Caco-2 (cell line): ENCODE measurements around the gene UNC80. TPM values are rescaled to one million over a fixed set of nuclear protein-coding genes. Genes with fewer than 3 reads are reported as not detected.

Experiments used
- BruUV-seq: library from RNA; stranded (reverse); fragments of 400-500 nt; replicated peaks from 2 replicates; lab custom pipeline; 2021; lab: Mats Ljungman, UMichigan
- CTCF ChIA-PET: fragments of 300-600 bp; sonication (Branson Sonifier 250); formaldehyde crosslinking; loops from one replicate; lab custom pipeline; 2022; ENCODE audit warnings: antibody characterized with exemption; lab: Charles Lee
- POLR2A ChIA-PET: fragments of 300-600 bp; sonication (Branson Sonifier 250); formaldehyde crosslinking; loops from one replicate; lab custom pipeline; 2022; ENCODE audit warnings: antibody characterized with exemption; lab: Charles Lee
- DNase-seq, 2 experiments: peaks; one replicate each; pipeline versions ENCODE4 v3.0.0 to v3.0.0-alpha.2; 2020 to 2022
- H3K27me3 ChIP-seq: replicated peaks from 2 replicates; pipeline ENCODE4 v1.6.0; 2011; ENCODE audit warnings: low read length; ENCODE audit not compliant: control insufficient read depth, insufficient read depth
- H3K36me3 ChIP-seq: 2 replicates; pipeline ENCODE4 v1.5.1; 2011; ENCODE audit warnings: low read length; ENCODE audit not compliant: control insufficient read depth, insufficient read depth
- H3K4me1 ChIP-seq: fragments of 250-450 bp; sonication (Bioruptor Pico); 2 replicates; pipeline ENCODE4 v1.5.1; 2020; ENCODE audit warnings: mild to moderate bottlenecking
- H3K4me3 ChIP-seq: 2 replicates; pipeline ENCODE4 v1.5.1; 2011; ENCODE audit warnings: low read depth, mild to moderate bottlenecking, control low read depth, low read length
- H3K9me3 ChIP-seq: fragments of 250-450 bp; sonication (Bioruptor Pico); 2 replicates; pipeline ENCODE4 v1.5.1; 2020; ENCODE audit warnings: mild to moderate bottlenecking, moderate library complexity
- H3K27ac Mint-ChIP-seq: one replicate; pipeline ENCODE4 v1.8.0; 2022; ENCODE audit warnings: mixed read lengths; ENCODE audit not compliant: unreplicated experiment
- H3K27me3 Mint-ChIP-seq: one replicate; pipeline ENCODE4 v1.8.0; 2022; ENCODE audit warnings: mixed read lengths; ENCODE audit not compliant: insufficient read depth, unreplicated experiment
- H3K36me3 Mint-ChIP-seq: one replicate; pipeline ENCODE4 v1.8.0; 2022; ENCODE audit warnings: mild to moderate bottlenecking, mixed read lengths; ENCODE audit not compliant: insufficient read depth, unreplicated experiment
- H3K4me1 Mint-ChIP-seq: one replicate; pipeline ENCODE4 v1.8.0; 2022; ENCODE audit warnings: low read depth, mixed read lengths; ENCODE audit not compliant: unreplicated experiment
- H3K4me3 Mint-ChIP-seq: one replicate; pipeline ENCODE4 v1.8.0; 2022; ENCODE audit warnings: mild to moderate bottlenecking, moderate library complexity, mixed read lengths; ENCODE audit not compliant: unreplicated experiment
- H3K9me3 Mint-ChIP-seq: one replicate; pipeline ENCODE4 v1.8.0; 2022; ENCODE audit warnings: mixed read lengths; ENCODE audit not compliant: unreplicated experiment
- CTCF ChIP-seq, 2 experiments: fragments of 200-600 bp in 1 of 2; IDR thresholded peaks; 1 replicate in 1 of 2; 2 replicates in 1 of 2; pipeline versions ENCODE4 v1.5.1 to v1.8.0; 2011 to 2022; ENCODE audit warnings: antibody characterized with exemption in 1 of 2, control low read depth in 1 of 2, inconsistent platforms in 1 of 2, low read depth in 1 of 2, low read length in 1 of 2, mild to moderate bottlenecking in 1 of 2, moderate library complexity in 1 of 2; ENCODE audit not compliant: insufficient read depth in 1 of 2, severe bottlenecking in 1 of 2, unreplicated experiment in 1 of 2
- intact Hi-C: fragments of 100-400 bp; cut with micrococcal nuclease; formaldehyde crosslinking; loops from one replicate; pipeline ENCODE4 v1.10.0; 2022; ENCODE audit not compliant: unreplicated experiment
- total RNA-seq: library from RNA; stranded (reverse); gene quantifications from 2 replicates; pipeline ENCODE4 v1.2.3, GENCODE V29; 2022

Gene UNC80
- total RNA-seq, 1 experiment from 2014 or later, result not detected

- no peaks in the 10 kb centered on the region for H3K9me3 Mint-ChIP-seq
- no peaks in the 10 kb centered on the region for H3K27me3 Mint-ChIP-seq
- no peaks in the 10 kb centered on the region for H3K36me3 Mint-ChIP-seq
- no peak overlapping the region for H3K27ac Mint-ChIP-seq
- no peak for TF ChIP-seq CTCF (IDR thresholded peaks at IDR 0.05; ENCODE audit: insufficient read depth in 1 of 2, low read depth in 1 of 2, low read length in 1 of 2, severe bottlenecking in 1 of 2, unreplicated experiment in 1 of 2)
- no peak overlapping the region for H3K4me3 Mint-ChIP-seq
- Histone ChIP-seq H3K4me1 (no peaks in the 10 kb centered on the region), H3K27me3 (no peaks in the 10 kb centered on the region), H3K9me3 (no peaks in the 10 kb centered on the region), H3K4me3 (no peak overlapping the region), H3K36me3 (no peaks in the 10 kb centered on the region)
- ChIA-PET POLR2A (no interaction called here), CTCF (no interaction called here)
- intact Hi-C loops, result no loop called here
- DNase-seq, result no peak
- BruUV-seq, result no TSS peak
- H3K4me1 Mint-ChIP-seq, result no peaks in the 10 kb centered on the region
Measured at GRCh38 chr2:209908511-209908910, 136.9 kb downstream of the UNC80 start.

GRCh38 chr2:209911486-209911885 lies 139.9 kb downstream of the UNC80 start:
- Mint-ChIP-seq H3K36me3 (no peaks in the 10 kb centered on the region), H3K27me3 (peaks cover 5% of the 10 kb centered on the region), H3K4me3 (no peak overlapping the region), H3K27ac (no peak overlapping the region), H3K9me3 (no peaks in the 10 kb centered on the region), H3K4me1 (no peaks in the 10 kb centered on the region)
- intact Hi-C loops, result no loop called here
- BruUV-seq, result no TSS peak
- Histone ChIP-seq H3K9me3 (no peaks in the 10 kb centered on the region), H3K4me3 (no peak overlapping the region), H3K27me3 (no peaks in the 10 kb centered on the region), H3K36me3 (no peaks in the 10 kb centered on the region), H3K4me1 (no peaks in the 10 kb centered on the region)
- TF ChIP-seq CTCF (IDR thresholded peaks at IDR 0.05; ENCODE audit: insufficient read depth in 1 of 2, low read depth in 1 of 2, low read length in 1 of 2, severe bottlenecking in 1 of 2, unreplicated experiment in 1 of 2), result no peak
- ChIA-PET CTCF (no interaction called here), POLR2A (no interaction called here)
- DNase-seq, result no peak

- TF ChIP-seq CTCF (IDR thresholded peaks at IDR 0.05; ENCODE audit: insufficient read depth in 1 of 2, low read depth in 1 of 2, low read length in 1 of 2, severe bottlenecking in 1 of 2, unreplicated experiment in 1 of 2), result no peak
- H3K9me3 ChIP-seq, result no peaks in the 10 kb centered on the region
- no peaks in the 10 kb centered on the region for H3K36me3 ChIP-seq
- CTCF ChIA-PET, result no interaction called here
- Mint-ChIP-seq H3K4me1 (no peaks in the 10 kb centered on the region), H3K27me3 (peaks cover 7% of the 10 kb centered on the region), H3K27ac (no peak overlapping the region), H3K4me3 (no peak overlapping the region), H3K9me3 (no peaks in the 10 kb centered on the region), H3K36me3 (no peaks in the 10 kb centered on the region)
- no peak overlapping the region for H3K4me3 ChIP-seq
- POLR2A ChIA-PET, result no interaction called here
- BruUV-seq, result no TSS peak
- no peak for DNase-seq
- intact Hi-C loops, result no loop called here
- H3K4me1 ChIP-seq, result no peaks in the 10 kb centered on the region
- H3K27me3 ChIP-seq, result no peaks in the 10 kb centered on the region
Measured at GRCh38 chr2:209913786-209914345, 142.2 kb downstream of the UNC80 start.
